Endothelial cell of umbilical vein (primary cell): ENCODE measurements around the gene TUSC7.

Experiments
- POLR2A ChIP-seq: IDR thresholded peaks from 2 replicates; pipeline ENCODE4 v1.6.1; 2012; ENCODE audit warnings: low read depth, mild to moderate bottlenecking, control low read depth, low read length
- POLR2AphosphoS5 ChIP-seq: IDR thresholded peaks from 2 replicates; pipeline ENCODE4 v1.6.1; 2012; ENCODE audit warnings: low read depth, mild to moderate bottlenecking, control low read depth, low read length, moderate library complexity; ENCODE audit not compliant: insufficient read depth
- TF ChIP-seq, protein P1 (sequence below), 2 donors: IDR thresholded peaks; 1 replicate in 1 of 2; 2 replicates in 1 of 2; pipeline ENCODE4 v1.5.1; 2011; ENCODE audit warnings: low read length in 2 of 2, mild to moderate bottlenecking in 2 of 2, moderate library complexity in 2 of 2, control low read depth in 1 of 2, inconsistent platforms in 1 of 2, low read depth in 1 of 2; ENCODE audit not compliant: insufficient read depth in 1 of 2; ENCODE audit errors: extremely low read depth in 1 of 2

DNA sequence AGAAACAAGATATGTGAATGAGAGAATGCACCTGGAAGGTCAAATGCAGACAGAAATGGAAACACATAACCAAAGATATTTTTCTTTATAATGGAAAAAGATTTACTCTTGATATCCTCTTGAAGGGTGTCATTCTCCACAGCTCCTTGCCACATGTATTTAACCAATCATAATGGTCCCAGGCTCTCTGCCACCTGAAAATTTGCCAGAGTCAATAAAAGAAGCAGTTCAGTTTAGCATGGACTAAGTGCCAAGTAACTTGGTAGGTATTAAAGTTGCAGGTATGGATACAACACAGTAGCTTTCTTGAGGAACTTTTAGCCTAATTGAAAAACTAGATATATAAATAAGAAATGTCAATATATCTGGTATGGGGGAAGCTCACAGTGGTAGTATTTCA is 33.5 kb downstream of the TUSC7 start:
- TF ChIP-seq, protein P1, sequence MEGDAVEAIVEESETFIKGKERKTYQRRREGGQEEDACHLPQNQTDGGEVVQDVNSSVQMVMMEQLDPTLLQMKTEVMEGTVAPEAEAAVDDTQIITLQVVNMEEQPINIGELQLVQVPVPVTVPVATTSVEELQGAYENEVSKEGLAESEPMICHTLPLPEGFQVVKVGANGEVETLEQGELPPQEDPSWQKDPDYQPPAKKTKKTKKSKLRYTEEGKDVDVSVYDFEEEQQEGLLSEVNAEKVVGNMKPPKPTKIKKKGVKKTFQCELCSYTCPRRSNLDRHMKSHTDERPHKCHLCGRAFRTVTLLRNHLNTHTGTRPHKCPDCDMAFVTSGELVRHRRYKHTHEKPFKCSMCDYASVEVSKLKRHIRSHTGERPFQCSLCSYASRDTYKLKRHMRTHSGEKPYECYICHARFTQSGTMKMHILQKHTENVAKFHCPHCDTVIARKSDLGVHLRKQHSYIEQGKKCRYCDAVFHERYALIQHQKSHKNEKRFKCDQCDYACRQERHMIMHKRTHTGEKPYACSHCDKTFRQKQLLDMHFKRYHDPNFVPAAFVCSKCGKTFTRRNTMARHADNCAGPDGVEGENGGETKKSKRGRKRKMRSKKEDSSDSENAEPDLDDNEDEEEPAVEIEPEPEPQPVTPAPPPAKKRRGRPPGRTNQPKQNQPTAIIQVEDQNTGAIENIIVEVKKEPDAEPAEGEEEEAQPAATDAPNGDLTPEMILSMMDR (IDR thresholded peaks at IDR 0.05; ENCODE audit: extremely low read depth in 1 of 2, insufficient read depth in 1 of 2, low read depth in 1 of 2, low read length in 2 of 2) = no peak
- no peak for TF ChIP-seq POLR2A
- no peak for TF ChIP-seq POLR2AphosphoS5
